Hepatocyte (in vitro differentiated cells): Measurements from ENCODE around the gene MLC1.

Experiments used
- CTCF ChIP-seq: fragments of 200-600 bp; sonication (generic); IDR thresholded peaks from 2 replicates; pipeline ENCODE4 v1.5.1; 2016; ENCODE audit warnings: antibody characterized with exemption, mild to moderate bottlenecking; ENCODE audit not compliant: poor library complexity
- EZH2 ChIP-seq: fragments of 200-600 bp; sonication (generic); IDR thresholded peaks from 2 replicates; pipeline ENCODE4 v1.6.1; 2016; ENCODE audit warnings: antibody characterized with exemption, mild to moderate bottlenecking, borderline replicate concordance
- EZH2phosphoT487 ChIP-seq: fragments of 200-600 bp; sonication (generic); IDR thresholded peaks from one replicate; pipeline ENCODE4 v1.6.1; 2018; ENCODE audit warnings: antibody characterized with exemption, mild to moderate bottlenecking, low read depth, moderate library complexity; ENCODE audit not compliant: unreplicated experiment, severe bottlenecking

- TF ChIP-seq EZH2 (no peak), CTCF (no peak), EZH2phosphoT487 (no peak)
Observed at GRCh38 chr22:50092342-50092741, 7.1 kb upstream of the MLC1 start.
